Measurements from ENCODE around the gene TDRD3.
"Not testable (repeated sequence)": the region's sequence is repeated elsewhere in the genome, so short reads cannot be mapped to it uniquely, and the experiment has no call there.

The TDRD3 gene

DNA sequence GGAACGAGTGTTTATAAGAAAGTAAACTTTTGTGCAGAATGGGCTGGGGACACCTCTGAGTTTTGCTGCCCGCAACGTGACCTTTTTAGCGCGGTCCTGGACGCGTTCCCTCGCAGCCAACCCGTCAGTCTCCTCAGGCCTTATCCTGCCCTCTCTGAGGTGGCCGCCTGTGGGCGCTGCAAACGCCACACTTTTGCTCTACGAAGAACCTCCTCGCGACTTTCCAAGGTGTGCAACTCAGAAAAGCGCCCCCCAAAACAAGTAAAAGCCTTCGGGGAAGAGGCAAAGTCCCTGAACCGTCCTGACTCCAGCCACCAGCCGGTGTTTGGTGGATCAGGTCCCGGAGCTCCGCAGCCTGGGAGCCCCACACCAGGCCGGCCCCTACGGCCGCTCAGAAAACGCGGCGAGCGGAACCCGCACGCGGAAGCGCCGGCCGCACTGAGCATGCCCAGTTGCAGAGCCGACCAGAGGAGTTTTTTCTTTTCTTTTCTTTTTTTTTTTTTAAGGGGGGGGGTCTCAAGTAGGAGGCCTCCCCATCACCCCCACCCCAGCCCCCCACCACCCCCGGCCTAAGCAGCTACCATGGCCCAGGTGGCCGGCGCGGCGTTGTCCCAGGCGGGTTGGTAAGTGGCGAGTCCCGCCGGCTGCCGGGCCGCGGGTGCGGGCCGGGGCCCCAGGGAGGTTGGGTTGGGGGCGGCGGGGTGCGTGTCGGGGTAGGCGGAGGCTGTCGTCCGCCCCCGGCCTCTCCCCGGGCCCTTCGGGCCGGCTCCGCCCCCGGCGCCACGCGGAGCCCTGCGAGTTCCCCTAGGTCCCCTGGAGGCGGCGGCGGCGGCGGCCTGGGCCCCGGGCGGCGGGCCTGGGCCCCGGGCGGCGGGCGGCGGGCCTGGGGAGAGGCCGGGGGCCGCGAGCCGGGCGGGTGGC, at the start of gene TDRD3:
Gene TDRD3, plus strand, starts transcription at position 438 of the 921 bp plus-strand sequence. Its CDS starts 145 bp downstream, at position 583.
- peak; percentile 89 for DNase-seq (ENCODE audit: low spot score)

DNA sequence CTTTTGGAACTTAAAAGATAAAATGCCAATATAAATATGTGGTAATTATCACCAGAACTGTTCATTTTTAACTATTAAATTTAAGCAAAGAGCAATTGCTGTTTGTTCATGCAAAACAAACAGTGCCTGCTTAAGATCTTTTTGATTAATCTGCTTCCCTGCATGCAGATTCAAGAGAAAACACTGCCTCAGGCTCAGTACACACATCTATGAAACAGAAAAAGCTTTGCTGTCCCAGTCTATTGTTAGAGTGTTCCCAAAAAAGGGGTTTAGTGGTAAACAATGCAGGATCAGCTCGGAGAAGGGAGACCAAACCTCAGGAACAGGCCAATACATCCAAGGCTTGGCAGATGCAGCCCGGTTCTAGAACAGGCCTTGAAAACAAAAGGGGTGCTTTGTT, 49.3 kb upstream of the TDRD3 start:
- DNase-seq (ENCODE audit: low spot score), result no peak

DNA sequence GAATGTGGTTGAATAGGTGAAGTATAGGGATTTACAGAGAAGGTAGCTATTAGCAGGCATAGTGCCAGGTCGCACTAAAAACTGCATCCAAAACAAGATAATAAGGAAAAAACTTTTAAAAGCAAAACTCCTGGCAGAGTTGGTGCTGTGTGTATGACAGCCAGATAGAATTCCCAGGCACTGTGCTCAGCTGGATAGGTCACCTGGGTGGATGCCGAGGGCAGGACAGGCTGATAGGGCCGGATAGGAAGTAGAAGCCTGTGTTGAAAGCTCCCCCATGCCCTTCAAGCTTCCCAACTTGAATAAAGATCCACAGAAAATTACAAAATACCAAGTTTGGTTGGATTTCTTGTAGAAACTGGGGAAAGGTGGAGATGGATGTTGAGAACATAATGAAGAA, 48.9 kb upstream of the TDRD3 start:
- DNase-seq (ENCODE audit: low spot score), result no peak

DNA sequence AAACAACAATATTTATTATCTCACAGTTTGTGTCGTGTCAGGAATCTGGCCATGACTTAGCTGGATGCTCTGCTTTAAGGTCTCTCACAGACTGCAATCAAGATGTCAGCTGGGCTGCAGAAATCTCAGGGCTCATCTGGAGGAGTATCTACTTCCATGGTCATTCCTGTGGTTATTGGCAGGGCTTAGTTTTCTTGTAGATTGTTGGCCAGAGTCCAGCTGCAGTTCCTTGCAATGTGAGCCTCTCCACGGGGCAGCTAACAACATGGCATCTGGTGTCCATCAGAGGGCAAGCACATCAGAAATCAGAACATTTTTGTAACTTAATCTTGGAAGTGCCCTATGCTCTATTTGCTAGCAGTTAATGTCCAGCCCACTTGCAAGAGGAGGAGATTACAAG, 45.7 kb upstream of the TDRD3 start:
- DNase-seq (ENCODE audit: low spot score), result no peak

DNA sequence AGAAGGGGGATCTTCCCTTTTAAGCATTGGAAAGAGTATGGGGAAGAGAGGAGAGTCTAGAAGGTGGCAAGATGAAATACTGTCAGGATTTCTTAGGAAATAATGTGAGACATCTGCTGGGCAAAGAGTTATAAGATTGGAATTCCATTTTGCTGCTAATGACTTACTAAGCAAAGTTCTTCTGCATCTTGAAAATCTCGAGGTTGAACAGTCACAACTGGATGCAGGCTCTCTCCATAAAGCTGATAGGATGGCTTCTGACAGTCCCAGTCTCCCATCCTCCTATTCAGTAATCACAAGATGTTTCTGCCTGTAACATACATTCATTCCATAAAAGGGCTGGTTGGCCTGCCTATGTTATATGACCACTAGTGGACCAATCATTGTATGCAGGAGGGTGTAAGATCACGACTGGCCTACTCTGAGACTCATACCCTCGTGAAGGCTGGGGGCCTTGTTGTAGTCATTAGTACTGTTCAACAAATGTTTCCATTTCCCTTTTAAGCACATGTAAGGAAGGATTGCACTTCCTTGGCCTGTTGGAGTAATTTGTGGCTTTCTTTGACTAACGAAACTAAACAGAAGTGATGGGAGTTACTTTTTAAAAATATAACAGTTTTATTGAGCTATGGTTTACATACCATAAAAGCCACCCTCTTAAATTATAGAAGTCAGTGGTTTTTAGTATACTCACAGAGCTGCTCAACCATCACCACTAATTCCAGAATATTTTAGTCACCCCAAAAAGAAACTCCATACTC, 45.0 kb upstream of the TDRD3 start:
- no peak for DNase-seq (ENCODE audit: low spot score)

DNA sequence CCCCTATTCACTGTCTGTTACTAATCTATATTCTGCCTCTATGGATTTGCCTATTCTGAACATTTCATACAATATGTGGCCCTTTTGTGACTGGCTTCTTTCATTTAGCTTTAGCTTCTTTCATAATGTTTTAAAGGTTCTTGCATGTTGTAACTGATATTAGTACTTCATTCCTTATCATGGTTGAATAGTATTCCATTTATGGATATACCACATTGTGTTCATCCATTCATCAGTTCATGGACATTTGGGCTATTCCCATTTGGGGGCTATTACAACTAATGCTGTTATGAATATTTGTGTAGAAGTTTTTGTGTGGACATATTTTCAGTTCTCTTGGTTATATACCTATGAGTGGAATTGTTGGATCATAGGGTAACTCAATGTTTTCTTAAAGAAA, 44.4 kb upstream of the TDRD3 start:
- no peak for DNase-seq (ENCODE audit: low spot score)

DNA sequence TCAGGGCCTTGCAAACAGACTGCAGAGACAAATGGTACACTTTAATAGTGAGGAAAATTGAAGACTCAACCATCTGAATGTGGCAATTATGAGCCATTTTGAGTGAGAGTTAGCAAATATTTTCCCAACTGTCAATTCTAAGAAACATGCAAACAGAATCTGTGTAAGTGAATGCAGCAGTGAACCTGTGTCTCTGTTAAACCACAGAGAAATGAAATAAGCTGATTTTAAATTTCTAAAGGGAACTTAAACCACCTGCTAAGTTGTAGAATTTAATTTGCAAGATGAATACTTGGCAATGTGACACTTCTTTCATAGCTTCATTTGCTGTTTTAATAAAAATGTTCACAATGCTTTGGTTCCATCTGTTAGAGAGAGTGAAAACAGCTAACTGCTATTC, 42.0 kb upstream of the TDRD3 start:
- DNase-seq (ENCODE audit: low spot score), result no peak

DNA sequence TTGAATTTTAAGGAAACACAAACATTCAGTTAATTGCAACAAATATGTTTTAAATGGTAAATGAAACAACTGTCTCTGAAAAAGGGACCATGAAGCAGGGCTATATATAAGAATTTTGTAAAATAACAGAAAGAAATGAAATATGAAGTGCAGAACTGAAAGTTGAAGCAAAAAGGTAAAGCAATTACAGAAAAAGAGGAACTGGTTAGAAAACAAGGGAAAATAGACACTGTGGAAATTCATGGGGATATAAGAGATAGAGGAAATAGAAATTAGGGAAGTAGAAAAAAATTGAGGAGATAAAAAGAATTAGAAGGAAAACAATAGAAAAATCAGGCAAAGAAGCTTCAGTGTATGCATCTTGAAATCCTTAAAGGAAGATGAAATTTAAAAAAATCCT, 40.0 kb upstream of the TDRD3 start:
- no peak for DNase-seq (ENCODE audit: low spot score)

DNA sequence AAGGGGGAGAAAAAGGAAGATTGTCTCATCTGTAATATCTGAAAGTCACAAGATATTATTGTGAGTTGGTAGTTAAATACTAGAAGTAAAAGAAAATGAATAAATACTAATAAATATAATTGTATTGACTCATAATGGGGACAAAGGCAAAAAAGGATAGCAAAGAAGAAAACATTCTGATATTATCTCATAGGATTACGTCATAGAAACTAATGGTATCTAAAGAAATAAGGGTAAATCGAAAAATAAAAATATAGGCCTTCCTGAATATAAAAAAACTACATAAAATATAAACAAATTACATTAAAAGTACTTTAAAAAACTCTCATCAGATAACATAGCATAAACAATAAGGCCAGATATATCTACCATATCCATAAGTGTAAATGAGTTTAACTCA, 38.6 kb upstream of the TDRD3 start:
- DNase-seq (ENCODE audit: low spot score), result no peak

DNA sequence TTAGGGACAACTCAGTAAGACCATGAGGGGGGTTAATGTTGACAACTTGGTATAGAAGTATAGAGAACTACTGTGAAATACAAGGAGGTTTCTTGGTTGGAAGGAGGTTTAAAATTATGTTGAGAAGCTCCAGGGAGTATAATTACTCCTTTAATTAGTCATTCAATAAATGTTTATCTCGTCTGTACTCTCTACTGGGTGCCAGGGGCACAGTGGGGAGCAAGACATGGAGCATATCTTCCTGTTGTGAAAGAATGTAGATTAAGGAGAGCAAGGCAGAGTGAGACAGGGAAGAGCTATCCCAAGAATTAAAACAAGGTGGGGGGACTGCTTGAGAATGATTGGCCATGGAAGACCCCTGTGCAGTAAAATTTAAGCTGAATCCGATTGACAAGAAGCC, 33.7 kb upstream of the TDRD3 start:
- DNase-seq (ENCODE audit: low spot score), result no peak

DNA sequence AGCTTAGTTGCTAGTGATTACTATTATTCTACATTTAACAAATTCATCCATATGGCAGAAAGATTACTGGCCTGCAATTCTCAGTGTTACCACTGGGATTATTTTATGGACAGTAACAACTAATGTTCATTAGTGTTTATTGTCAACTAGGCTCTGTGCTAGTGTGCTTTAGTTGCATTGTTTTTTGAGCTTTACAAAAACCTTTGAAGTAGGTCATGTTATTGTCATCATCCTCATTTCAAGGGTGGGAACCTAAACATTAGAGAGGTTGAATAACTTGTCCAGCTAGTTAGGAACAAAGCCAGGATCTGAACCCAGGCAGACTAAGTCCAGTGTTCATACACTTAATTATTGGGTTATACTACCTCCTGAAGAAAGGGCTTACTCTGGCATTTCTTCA, 27.8 kb upstream of the TDRD3 start:
- no peak for DNase-seq (ENCODE audit: low spot score)

DNA sequence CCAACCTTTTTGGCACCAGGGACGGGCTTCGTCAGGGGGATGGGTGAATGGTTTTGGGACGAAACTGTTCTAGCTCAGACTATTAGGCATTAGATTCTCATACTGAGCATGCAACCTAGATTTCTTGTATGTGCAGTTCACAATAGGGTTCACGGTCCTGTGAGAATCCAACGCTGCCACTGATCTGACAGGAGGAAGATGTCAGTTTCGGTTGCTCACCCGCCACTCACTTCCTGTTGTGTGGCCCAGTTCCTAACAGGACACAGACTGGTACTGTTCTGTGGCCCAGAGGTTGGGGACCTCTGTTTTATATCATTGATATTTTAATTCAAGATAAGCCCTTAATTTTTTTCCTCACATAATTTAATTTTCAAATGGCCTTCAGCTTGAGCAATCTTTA, 26.7 kb upstream of the TDRD3 start:
- DNase-seq (ENCODE audit: low spot score), result no peak

DNA sequence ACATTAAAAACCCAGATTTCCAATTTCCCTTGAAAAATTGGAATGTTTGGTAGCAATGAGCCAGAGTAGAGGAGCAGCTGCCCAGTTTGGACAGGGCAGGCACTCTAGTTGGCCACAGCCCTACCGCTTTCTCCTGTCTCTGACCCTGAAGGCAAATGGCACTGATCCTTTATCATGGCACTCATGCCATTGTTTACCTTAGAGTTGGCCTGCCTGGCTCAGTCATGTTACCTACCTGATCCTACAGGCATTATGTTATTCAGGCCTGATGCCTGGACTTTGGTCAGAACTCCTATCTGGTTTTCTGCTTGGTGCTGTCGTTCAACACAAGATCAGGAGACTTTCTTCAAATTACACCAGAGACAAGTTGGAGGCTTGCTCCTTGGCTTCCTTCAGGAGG, 24.9 kb upstream of the TDRD3 start:
- no peak for DNase-seq (ENCODE audit: low spot score)

DNA sequence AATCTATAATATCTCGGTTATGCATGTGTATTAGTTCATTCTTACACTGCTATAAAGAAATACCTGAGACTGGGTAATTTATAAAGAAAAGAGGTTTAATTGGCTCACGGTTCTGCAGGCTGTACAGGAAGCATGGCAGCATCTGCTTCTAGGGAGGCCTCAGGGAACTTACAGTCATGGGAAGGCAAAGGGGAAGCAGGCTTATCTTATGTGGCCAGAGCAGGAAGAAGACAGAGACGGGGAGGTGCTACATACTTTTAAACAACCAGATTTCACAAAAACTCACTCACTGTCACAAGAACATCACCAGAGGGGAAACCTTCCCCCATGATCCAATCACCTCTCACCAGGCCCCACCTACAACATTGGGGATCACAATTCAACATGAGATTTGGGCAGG, 17.7 kb upstream of the TDRD3 start:
- DNase-seq (ENCODE audit: low spot score), result not testable (repeated sequence)

DNA sequence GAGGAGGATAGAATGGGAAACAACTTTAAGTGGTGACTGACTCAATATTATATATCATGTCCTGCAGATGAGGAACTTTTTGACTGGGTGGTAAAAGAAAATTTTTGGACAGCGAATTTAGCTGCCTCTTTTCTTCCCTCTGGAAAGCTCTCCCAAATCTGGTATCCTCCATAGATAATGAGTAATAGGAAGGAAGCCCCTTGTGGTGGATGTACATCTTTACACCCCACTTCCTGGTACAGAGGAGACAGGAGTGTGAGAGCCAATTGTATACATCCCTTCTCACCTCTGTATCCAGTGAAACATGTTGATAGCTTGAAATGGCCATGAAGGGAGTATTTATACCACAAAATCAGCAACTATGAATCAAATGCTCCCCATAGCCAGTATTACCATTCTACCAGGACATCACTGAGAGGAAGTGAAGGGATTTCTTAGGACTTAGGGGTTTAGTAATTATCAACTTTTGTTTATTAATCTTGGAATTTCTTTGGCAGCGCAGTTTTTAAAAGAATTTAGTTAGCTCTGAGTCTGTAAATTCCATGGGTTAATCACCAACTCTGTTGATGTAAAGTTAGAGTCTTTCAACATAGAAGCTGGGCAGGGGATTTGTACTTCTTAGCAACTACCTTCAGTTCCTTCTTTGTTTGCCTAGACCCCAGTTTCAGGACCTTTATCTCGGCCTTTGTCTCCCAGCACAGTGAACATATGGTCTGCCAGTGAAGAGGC, 17.0 kb upstream of the TDRD3 start:
- DNase-seq (ENCODE audit: low spot score), result no peak

DNA sequence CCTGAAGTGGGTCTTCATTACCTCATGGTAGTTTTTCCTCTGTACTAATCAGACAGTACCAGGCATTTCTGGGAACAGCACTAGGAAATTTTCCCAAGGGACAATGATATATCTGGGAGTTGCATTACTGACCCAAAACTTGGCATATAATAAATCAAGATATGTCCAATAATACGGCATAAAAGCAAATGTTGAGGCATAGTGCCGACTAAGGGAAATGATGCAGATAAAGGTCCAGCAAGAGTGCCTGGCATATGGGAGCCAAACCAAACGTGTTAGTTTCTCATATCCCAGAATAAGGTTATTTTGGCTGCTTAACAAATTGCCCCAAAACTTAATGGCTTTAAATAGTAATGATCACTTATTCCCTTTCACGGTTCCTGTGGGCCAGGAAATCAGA, 12.1 kb upstream of the TDRD3 start:
- no peak for DNase-seq (ENCODE audit: low spot score)

DNA sequence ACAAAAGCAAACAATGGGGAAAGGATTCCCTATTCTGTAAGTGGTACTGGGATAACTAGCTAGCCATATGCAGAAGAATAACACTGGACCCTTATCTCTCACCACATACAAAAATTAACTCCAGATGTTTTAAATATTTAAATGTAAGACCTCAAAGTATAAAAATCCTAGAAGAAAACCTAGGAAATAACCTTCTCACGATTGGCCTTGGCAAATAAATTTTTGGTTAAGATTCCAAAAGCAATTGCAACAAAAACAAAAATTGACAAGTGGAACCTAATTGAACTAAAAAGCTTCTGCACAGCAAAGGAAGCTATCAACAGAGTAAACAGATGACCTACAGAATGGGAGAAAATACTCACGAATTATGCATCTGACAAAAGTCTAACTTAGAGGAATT, 10.8 kb upstream of the TDRD3 start:
- no peak for DNase-seq (ENCODE audit: low spot score)

DNA sequence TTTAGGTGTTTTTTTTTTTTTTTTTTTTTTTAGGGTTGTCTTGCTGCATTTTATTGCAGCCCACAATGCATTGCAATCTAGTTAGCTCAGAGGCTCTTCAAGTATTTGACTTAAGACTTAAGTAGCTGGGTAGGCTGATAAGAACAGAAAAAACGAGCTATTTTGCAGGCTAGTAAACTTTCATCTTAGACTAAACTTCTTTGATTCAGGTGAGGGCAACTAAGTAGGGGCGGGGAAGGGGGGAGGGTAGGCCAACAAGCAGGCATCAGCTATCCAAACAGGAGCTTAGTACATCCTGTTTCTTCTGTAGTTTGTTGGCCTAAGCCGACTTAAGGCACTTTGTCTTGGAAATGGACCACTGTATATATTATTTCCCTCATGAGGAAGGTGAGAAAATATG, 4.9 kb upstream of the TDRD3 start:
- no peak for DNase-seq (ENCODE audit: low spot score)

DNA sequence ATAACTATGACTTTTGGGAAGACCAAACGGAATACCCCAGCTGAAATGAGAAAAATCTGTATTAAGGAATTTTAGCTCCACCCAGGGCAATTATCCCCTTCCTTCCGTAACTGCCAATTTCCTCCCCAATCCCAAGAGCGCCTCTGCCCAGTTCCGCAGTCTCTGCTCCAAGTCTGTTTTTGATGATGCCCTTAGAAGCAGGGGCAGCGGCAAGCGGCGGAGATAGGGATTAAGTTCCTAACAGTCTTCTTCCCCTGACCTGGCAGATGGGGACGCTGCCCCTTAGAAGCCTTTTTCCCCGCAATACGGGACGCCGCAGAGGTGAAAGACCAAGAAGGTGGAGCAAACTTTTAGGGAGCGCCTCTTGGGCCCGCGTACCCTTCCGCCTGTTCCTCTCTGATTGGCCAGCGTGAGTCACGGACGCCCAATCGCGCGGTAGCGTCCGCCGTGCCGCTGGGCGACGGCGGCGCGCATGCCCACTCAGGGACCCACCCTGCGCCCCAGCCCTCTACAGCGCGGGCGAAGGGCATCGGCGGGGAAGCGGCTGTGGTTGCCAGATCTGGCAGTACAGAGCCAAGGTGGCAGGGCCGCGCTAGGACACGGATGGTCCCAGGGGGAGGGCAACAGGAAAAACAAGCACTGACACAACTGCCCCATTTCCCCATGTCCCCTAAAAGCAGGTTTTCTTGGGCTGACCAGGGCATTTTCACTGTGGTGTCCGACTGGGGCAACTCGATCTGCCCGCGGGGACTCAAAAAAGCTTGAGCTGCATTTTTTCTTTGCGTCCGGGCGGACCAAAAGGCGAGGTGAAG, 843 bp upstream of the TDRD3 start:
- peak; percentile 93 for DNase-seq (ENCODE audit: low spot score)

DNA sequence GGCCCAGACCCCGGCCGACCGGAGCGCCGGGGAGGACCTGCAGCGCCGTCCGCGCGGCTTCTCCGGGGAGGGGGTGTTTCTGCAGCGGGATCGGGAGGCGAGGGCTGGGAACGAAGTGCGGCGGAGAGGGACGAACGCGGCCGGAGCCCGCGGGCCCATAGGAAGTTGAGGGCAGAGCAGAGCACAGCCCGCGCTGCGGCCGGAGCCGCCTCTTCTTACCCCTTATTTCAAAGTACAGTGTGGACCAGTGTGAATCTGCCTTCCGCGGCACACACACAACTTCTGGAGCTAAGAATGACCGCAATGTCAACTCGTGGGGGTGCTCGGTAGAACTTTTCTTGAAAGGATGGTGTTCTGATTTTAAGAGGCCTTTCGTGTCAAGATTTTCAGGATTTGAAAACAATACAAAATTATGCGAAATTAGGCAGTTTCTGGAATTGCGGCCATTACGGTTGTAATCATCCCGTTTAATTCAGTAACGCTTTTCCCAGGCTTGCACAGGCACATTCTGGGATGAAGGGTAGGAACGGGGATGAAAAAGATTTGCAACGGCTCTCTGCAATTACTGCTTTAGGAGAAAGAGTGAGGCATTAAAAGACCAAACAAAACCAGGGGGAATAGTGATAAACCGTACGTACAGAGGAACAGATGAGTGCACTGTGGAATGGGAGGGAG, 821 bp downstream of the TDRD3 start:
- peak; percentile 61 for DNase-seq (ENCODE audit: low spot score)

DNA sequence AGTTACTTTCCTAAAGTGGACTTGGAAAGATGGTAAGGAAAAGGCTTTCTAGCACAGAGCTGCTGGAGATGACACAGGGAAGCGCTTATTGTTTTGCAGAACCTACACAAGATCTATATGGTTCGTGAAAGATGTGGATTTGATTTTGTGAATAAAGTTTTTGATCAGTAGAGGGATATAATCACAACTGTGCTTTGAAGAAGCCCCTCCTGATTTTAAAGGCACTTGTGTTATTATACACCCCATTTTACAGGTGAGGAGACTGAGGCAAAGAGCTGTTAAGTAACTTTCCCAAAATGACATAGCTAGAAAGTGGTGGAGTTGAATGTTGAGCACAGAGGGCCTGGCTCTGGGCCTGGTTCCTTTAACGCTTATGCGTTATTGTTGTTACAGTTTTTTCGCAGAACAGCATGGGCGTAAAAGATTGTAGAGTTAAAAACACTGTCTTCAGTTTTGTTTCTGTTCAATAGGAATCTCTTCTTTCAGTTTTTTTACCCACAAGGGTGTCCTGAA, 1.4 kb downstream of the TDRD3 start:
- DNase-seq (ENCODE audit: low spot score), result no peak

Data from cerebellar cortex (tissue), 1 donor.